NCI-H2171 (cell line): ENCODE measurements around the gene CRACR2A.

Experiments
- DNase-seq: peaks from one replicate; lab custom pipeline; 2025; lab: John Stamatoyannopoulos, UW

Gene CRACR2A

GRCh38 chr12:3723916-3724805 lies 28.7 kb downstream of the CRACR2A start:
- DNase-seq = peak; percentile 76

GRCh38 chr12:3722368-3722767 lies 30.5 kb downstream of the CRACR2A start:
- no peak for DNase-seq

GRCh38 chr12:3720772-3721171 lies 32.1 kb downstream of the CRACR2A start:
- no peak for DNase-seq

- no peak for DNase-seq
Measured at GRCh38 chr12:3718100-3718499, 34.8 kb downstream of the CRACR2A start.

GRCh38 chr12:3717283-3717898 lies 35.5 kb downstream of the CRACR2A start:
- DNase-seq = no peak

- no peak for DNase-seq
Measured at GRCh38 chr12:3715999-3716398, 36.9 kb downstream of the CRACR2A start.

- DNase-seq = no peak
Measured at GRCh38 chr12:3713947-3714346, 39.0 kb downstream of the CRACR2A start.

GRCh38 chr12:3713483-3713882 lies 39.4 kb downstream of the CRACR2A start:
- DNase-seq = no peak

- peak; percentile 100 for DNase-seq
Measured at GRCh38 chr12:3712209-3712992, 40.5 kb downstream of the CRACR2A start.

- no peak for DNase-seq
Measured at GRCh38 chr12:3705354-3705675, 47.6 kb downstream of the CRACR2A start.

GRCh38 chr12:3704512-3705353 lies 48.2 kb downstream of the CRACR2A start:
- no peak for DNase-seq

- no peak for DNase-seq
Measured at GRCh38 chr12:3700861-3701260, 52.0 kb downstream of the CRACR2A start.

GRCh38 chr12:3698218-3698974 lies 54.5 kb downstream of the CRACR2A start:
- DNase-seq = peak; percentile 100

GRCh38 chr12:3697311-3697870 lies 55.5 kb downstream of the CRACR2A start:
- no peak for DNase-seq

- DNase-seq = no peak
Measured at GRCh38 chr12:3694673-3695072, 58.2 kb downstream of the CRACR2A start.

- no peak for DNase-seq
Measured at GRCh38 chr12:3692616-3693365, 60.1 kb downstream of the CRACR2A start.

GRCh38 chr12:3686463-3686862 lies 66.4 kb downstream of the CRACR2A start:
- no peak for DNase-seq

GRCh38 chr12:3685830-3686229 lies 67.1 kb downstream of the CRACR2A start:
- no peak for DNase-seq

GRCh38 chr12:3684449-3685051 lies 68.4 kb downstream of the CRACR2A start:
- DNase-seq = no peak

GRCh38 chr12:3683670-3684069 lies 69.2 kb downstream of the CRACR2A start:
- no peak for DNase-seq
